CD8-positive, alpha-beta memory T cell (primary cell): Measurements from ENCODE around the gene SPRYD7. TPM values are rescaled to one million over a fixed set of nuclear protein-coding genes. Genes with fewer than 3 reads are reported as not detected.

ENCODE experiments used
- CTCF ChIA-PET: fragments of 350-600 bp; sonication (Branson Sonifier 250); formaldehyde crosslinking; loops from one replicate; lab custom pipeline; 2021; ENCODE audit warnings: antibody characterized with exemption; lab: Charles Lee
- POLR2A ChIA-PET: fragments of 350-600 bp; sonication (Branson Sonifier 250); formaldehyde crosslinking; loops from one replicate; lab custom pipeline; 2021; ENCODE audit warnings: antibody characterized with exemption; lab: Charles Lee
- DNase-seq, 5 donors: peaks; one replicate each; pipeline versions ENCODE4 v3.0.0 to v3.0.0-alpha.2; 2020 to 2022; ENCODE audit warnings: mixed read lengths in 1 of 5
- H3K27ac ChIP-seq: one replicate; pipeline ENCODE4 v1.7.0; 2013; ENCODE audit warnings: low read depth, mild to moderate bottlenecking, low read length, moderate library complexity
- H3K27me3 ChIP-seq: 2 replicates; pipeline ENCODE4 v1.7.0; 2013; ENCODE audit warnings: low read length, mild to moderate bottlenecking; ENCODE audit not compliant: insufficient read depth, poor library complexity, severe bottlenecking
- H3K36me3 ChIP-seq: 2 replicates; pipeline ENCODE4 v1.7.0; 2013; ENCODE audit warnings: mild to moderate bottlenecking, low read length, moderate library complexity; ENCODE audit not compliant: insufficient read depth
- H3K4me1 ChIP-seq: 2 replicates; pipeline ENCODE4 v1.7.0; 2013; ENCODE audit warnings: mild to moderate bottlenecking, low read length, moderate library complexity; ENCODE audit not compliant: insufficient read depth
- H3K4me3 ChIP-seq: 2 replicates; pipeline ENCODE4 v1.7.0; 2013; ENCODE audit warnings: mild to moderate bottlenecking, low read length
- H3K9me3 ChIP-seq: 2 replicates; pipeline ENCODE4 v1.7.0; 2013; ENCODE audit warnings: mild to moderate bottlenecking, low read length
- H3K27ac Mint-ChIP-seq, 8 donors: one replicate each; pipeline ENCODE4 v1.8.0; 2020 to 2021; ENCODE audit warnings: mixed read lengths in 8 of 8, mild to moderate bottlenecking in 6 of 8, inconsistent platforms in 3 of 8, moderate library complexity in 3 of 8
- H3K27me3 Mint-ChIP-seq, 2 donors: one replicate each; pipeline ENCODE4 v1.8.0; 2020 to 2021; ENCODE audit warnings: mixed read lengths in 2 of 2, mild to moderate bottlenecking in 1 of 2, moderate library complexity in 1 of 2
- H3K36me3 Mint-ChIP-seq, 3 donors: one replicate each; pipeline ENCODE4 v1.8.0; 2020 to 2021; ENCODE audit warnings: mixed read lengths in 3 of 3, inconsistent platforms in 1 of 3, mild to moderate bottlenecking in 1 of 3
- H3K4me1 Mint-ChIP-seq, 3 donors: one replicate each; pipeline ENCODE4 v1.8.0; 2020 to 2021; ENCODE audit warnings: mixed read lengths in 3 of 3, inconsistent platforms in 1 of 3, mild to moderate bottlenecking in 1 of 3
- H3K4me3 Mint-ChIP-seq, 7 donors: one replicate each; pipeline ENCODE4 v1.8.0; 2020 to 2021; ENCODE audit warnings: mixed read lengths in 7 of 7, mild to moderate bottlenecking in 6 of 7, moderate library complexity in 4 of 7, inconsistent platforms in 2 of 7
- H3K9me3 Mint-ChIP-seq, 5 donors: one replicate each; pipeline ENCODE4 v1.8.0; 2020 to 2022; ENCODE audit warnings: mixed read lengths in 5 of 5, mild to moderate bottlenecking in 3 of 5, moderate library complexity in 2 of 5, inconsistent platforms in 1 of 5
- polyA plus RNA-seq: library from polyadenylated mRNA; unstranded; fragments of 300-500 nt; fragmentation: Illumina TruSeq; gene quantifications from one replicate; pipeline ENCODE4 v1.2.3, GENCODE V29; 2021
- total RNA-seq, 2 experiments: library from RNA; stranded (reverse); gene quantifications; one replicate each; pipeline ENCODE4 v1.2.3, GENCODE V29; 2021

The SPRYD7 gene
- total and polyA plus RNA-seq, 3 experiments from 2014 or later: 3.4 to 10.1 (median 8.8) TPM

DNA sequence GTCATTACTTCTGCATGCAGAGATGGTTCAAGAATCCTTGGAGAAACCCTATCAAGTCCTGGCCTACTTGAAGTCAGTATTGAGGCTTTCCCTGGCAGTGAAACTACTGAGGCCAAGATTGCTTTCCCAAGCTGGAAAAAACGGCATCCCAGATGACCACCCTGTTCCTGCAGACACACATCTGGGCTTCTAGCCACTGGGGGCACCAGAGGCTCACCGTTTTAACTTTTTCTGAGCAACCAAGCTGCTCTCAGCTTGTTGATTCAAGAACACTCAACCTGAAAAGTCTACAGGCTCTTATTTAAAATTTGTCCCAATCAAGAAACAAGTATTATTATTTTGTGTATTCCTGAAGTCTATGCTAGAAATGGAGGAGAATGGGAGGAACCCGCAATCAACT, 66.6 kb downstream of the SPRYD7 start:
- H3K36me3 Mint-ChIP-seq: peaks cover 0 to 4% (median 0%) of the 10 kb centered on the region in 3 donors
- H3K9me3 ChIP-seq: no peaks in the 10 kb centered on the region
- peaks cover 0 to 7% (median 3%) of the 10 kb centered on the region in 5 donors for H3K9me3 Mint-ChIP-seq
- H3K27ac Mint-ChIP-seq: no peak overlapping the region
- CTCF ChIA-PET: no interaction called here
- no peaks in the 10 kb centered on the region for H3K4me1 ChIP-seq
- no peak overlapping the region for H3K27ac ChIP-seq
- H3K4me3 ChIP-seq: no peak overlapping the region
- no peaks in the 10 kb centered on the region for H3K36me3 ChIP-seq
- DNase-seq: no peak
- H3K4me1 Mint-ChIP-seq: no peaks in the 10 kb centered on the region
- no peaks in the 10 kb centered on the region for H3K27me3 ChIP-seq
- no peak overlapping the region for H3K4me3 Mint-ChIP-seq
- peaks cover 3 to 7% of the 10 kb centered on the region in 2 donors for H3K27me3 Mint-ChIP-seq
- POLR2A ChIA-PET: no interaction called here

DNA sequence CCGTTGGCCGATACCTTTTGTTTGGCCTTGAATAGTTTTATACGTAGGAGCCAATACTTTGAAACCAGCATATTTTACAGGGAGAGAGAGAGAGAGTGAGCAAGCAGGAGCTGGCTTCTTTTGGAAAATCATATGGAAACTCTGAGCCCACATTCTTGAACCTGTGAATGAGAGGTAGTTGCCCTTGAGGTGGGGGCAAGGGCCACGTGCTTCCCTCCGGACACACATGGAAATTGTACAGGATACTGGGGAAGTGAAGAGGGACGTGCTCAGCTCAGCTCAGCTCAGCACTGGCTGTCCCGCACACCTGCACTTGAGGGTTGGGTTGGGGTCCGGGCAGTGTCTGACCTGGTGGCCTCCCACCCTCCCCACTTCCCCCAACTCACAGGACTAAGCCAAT, 68.3 kb downstream of the SPRYD7 start:
- ChIA-PET CTCF (no interaction called here), POLR2A (no interaction called here)
- H3K4me3 Mint-ChIP-seq: no peak overlapping the region
- Histone ChIP-seq H3K4me3 (no peak overlapping the region), H3K9me3 (no peaks in the 10 kb centered on the region), H3K4me1 (no peaks in the 10 kb centered on the region), H3K27ac (no peak overlapping the region), H3K27me3 (no peaks in the 10 kb centered on the region), H3K36me3 (no peaks in the 10 kb centered on the region)
- H3K9me3 Mint-ChIP-seq: peaks cover 0 to 3% (median 0%) of the 10 kb centered on the region in 5 donors
- peaks cover 8% of the 10 kb centered on the region in 2 donors for H3K27me3 Mint-ChIP-seq
- DNase-seq: no peak
- H3K36me3 Mint-ChIP-seq: no peaks in the 10 kb centered on the region
- H3K27ac Mint-ChIP-seq: no peak overlapping the region
- H3K4me1 Mint-ChIP-seq: no peaks in the 10 kb centered on the region

DNA sequence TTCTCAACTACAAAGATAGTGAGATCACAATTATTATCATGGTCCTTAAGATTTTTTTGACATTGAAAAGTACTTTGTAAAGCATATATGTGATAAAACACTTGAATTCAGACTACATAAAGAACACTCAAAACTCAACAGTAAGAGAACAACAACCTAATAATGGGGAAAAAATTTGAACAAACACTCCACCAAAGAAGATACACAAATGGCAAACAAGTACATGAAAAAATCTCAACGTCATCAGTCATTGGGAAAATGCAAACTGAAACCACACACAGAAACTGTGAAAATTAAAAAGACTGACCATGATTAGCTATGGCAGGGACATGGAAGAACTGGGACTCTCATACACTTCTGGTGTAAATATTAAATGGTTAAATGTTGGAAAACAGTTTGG, 70.9 kb downstream of the SPRYD7 start:
- H3K9me3 Mint-ChIP-seq: peaks cover 0 to 3% (median 0%) of the 10 kb centered on the region in 5 donors
- CTCF ChIA-PET: no interaction called here
- no peak overlapping the region for H3K4me3 Mint-ChIP-seq
- no peak for DNase-seq
- Histone ChIP-seq H3K27me3 (no peaks in the 10 kb centered on the region), H3K27ac (no peak overlapping the region), H3K4me1 (no peaks in the 10 kb centered on the region), H3K9me3 (no peaks in the 10 kb centered on the region), H3K4me3 (no peak overlapping the region), H3K36me3 (no peaks in the 10 kb centered on the region)
- H3K27ac Mint-ChIP-seq: no peak overlapping the region
- POLR2A ChIA-PET: no interaction called here
- no peaks in the 10 kb centered on the region for H3K36me3 Mint-ChIP-seq
- peaks cover 5 to 9% of the 10 kb centered on the region in 2 donors for H3K27me3 Mint-ChIP-seq
- no peaks in the 10 kb centered on the region for H3K4me1 Mint-ChIP-seq

DNA sequence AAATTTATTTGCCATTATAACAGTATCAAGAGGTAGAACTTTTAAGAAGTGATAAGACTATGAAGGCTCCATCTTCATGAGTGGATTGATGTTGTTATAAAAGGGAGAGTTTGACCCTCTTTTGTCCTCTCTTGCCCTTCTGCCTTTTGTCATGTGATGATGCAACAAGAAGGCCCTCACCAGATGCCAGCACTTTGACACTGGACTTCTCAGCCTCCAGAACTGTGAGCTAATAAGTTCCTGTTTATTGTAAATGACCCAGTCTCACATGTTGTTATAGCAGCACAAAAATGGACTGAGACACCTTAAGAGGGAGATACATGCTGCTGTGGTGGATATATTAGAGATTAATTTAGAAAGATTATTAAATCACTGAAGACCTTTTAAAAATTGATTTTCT, 71.6 kb downstream of the SPRYD7 start:
- CTCF ChIA-PET: no interaction called here

More for the DNA sequence above, 71.6 kb downstream of the SPRYD7 start:
- H3K9me3 ChIP-seq: no peaks in the 10 kb centered on the region
- DNase-seq: no peak
- no peaks in the 10 kb centered on the region for H3K36me3 ChIP-seq
- H3K4me3 ChIP-seq: no peak overlapping the region
- no peak overlapping the region for H3K27ac ChIP-seq
- Mint-ChIP-seq H3K36me3 (no peaks in the 10 kb centered on the region), H3K9me3 (peaks cover 0 to 3% (median 0%) of the 10 kb centered on the region in 5 donors), H3K27ac (no peak overlapping the region), H3K4me3 (no peak overlapping the region), H3K4me1 (no peaks in the 10 kb centered on the region), H3K27me3 (peaks cover 5 to 9% of the 10 kb centered on the region in 2 donors)
- POLR2A ChIA-PET: no interaction called here
- H3K27me3 ChIP-seq: no peaks in the 10 kb centered on the region
- no peaks in the 10 kb centered on the region for H3K4me1 ChIP-seq

Other genes with a start within 250 kb of the SPRYD7 start
- 10 to 100 TPM; 47.9 to 51.6 TPM for gene EBPL, start 244.9 kb downstream of the SPRYD7 start, total RNA-seq
- gene EBPL, start 244.9 kb downstream of the SPRYD7 start, polyA plus RNA-seq: 53.3 TPM
- gene KPNA3, start 143.7 kb downstream of the SPRYD7 start, total RNA-seq: 10 to 100 TPM; 62.7 to 62.8 TPM
- 24.3 TPM for gene KPNA3, start 143.7 kb downstream of the SPRYD7 start, polyA plus RNA-seq
- gene TRIM13, start 60.7 kb upstream of the SPRYD7 start, total RNA-seq: 10 to 100 TPM; 16.5 to 17.1 TPM
- 13.2 TPM for gene TRIM13, start 60.7 kb upstream of the SPRYD7 start, polyA plus RNA-seq
- gene KCNRG, start 79.1 kb upstream of the SPRYD7 start, total RNA-seq: under 1 TPM; 0.22 to 0.42 TPM
- gene KCNRG, start 79.1 kb upstream of the SPRYD7 start, polyA plus RNA-seq: 0.44 TPM